Chondrocyte (in vitro differentiated cells): ENCODE data around the gene COL1A1. TPM values are rescaled to one million over a fixed set of nuclear protein-coding genes. Genes with fewer than 3 reads are reported as not detected.

ENCODE experiments used
- DNase-seq: peaks from one replicate; pipeline ENCODE4 v3.0.0; 2021; ENCODE audit warnings: mixed read lengths, low spot score
- H3K27ac Mint-ChIP-seq: one replicate; pipeline ENCODE4 v1.8.0; 2021; ENCODE audit warnings: mild to moderate bottlenecking, moderate library complexity, mixed read lengths; ENCODE audit not compliant: unreplicated experiment
- H3K27me3 Mint-ChIP-seq: 2 replicates; pipeline ENCODE4 v1.8.0; 2021; ENCODE audit warnings: low read depth, mixed read lengths
- H3K36me3 Mint-ChIP-seq: 2 replicates; pipeline ENCODE4 v1.8.0; 2021; ENCODE audit warnings: low read depth, mixed read lengths
- H3K4me1 Mint-ChIP-seq: 2 replicates; pipeline ENCODE4 v1.8.0; 2021; ENCODE audit warnings: low read depth, mild to moderate bottlenecking, mixed read lengths
- H3K4me3 Mint-ChIP-seq: one replicate; pipeline ENCODE4 v1.8.0; 2021; ENCODE audit warnings: mild to moderate bottlenecking, moderate library complexity, mixed read lengths; ENCODE audit not compliant: unreplicated experiment
- H3K9me3 Mint-ChIP-seq: 2 replicates; pipeline ENCODE4 v1.8.0; 2021; ENCODE audit warnings: low read depth, mixed read lengths
- total RNA-seq: library from RNA; stranded (reverse); gene quantifications from 3 replicates; pipeline ENCODE4 v1.2.1, GENCODE V29; 2021
- TF ChIP-seq, protein P1 (sequence below): fragments of 200-600 bp; sonication (generic); IDR thresholded peaks from 2 replicates; pipeline ENCODE4 v1.5.0; 2021; ENCODE audit warnings: antibody characterized with exemption, mild to moderate bottlenecking, moderate library complexity

COL1A1 gene
- total RNA-seq, 1 donor from 2014 or later = 35,333 TPM

DNA sequence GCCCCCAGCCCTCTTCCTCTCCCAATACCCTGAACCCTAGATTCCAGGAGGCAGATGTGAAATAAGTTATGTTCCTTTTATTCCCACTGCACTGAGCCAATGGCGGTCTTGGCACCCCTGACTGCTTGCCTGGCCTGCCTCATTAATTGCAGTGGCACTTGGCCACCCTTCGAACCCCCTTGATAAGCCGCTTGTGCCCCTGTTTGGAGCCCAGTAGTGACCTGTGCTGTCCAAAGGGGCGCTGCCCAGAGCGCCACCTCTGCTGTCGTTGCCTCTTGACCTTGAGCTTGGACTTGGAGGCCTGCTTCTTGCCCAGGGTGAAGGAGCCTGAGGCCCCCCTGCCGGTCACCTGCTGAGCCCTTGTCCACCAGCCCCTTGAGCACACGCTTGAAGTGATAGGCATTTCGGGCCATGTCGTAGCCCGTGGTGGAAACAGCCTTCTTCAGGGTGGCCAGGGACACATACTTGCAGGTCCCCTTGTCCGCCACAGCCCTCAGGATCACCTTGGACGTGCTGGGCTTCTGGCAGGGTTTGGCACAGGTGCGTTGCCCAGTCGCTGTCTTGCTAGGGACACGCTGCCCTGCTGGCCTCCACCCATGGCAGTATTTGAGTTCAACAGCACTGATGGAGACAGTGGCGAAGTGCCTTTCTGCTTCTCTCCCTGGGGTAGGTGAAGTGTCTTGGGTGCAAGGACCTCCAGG is 29.9 kb downstream of the COL1A1 start:
- Mint-ChIP-seq H3K27ac (peak overlapping the region; percentile 69), H3K36me3 (peaks cover 7% of the 10 kb centered on the region), H3K27me3 (no peaks in the 10 kb centered on the region), H3K9me3 (no peaks in the 10 kb centered on the region), H3K4me1 (peaks cover 57% of the 10 kb centered on the region), H3K4me3 (no peak overlapping the region)
- TF ChIP-seq, protein P1, sequence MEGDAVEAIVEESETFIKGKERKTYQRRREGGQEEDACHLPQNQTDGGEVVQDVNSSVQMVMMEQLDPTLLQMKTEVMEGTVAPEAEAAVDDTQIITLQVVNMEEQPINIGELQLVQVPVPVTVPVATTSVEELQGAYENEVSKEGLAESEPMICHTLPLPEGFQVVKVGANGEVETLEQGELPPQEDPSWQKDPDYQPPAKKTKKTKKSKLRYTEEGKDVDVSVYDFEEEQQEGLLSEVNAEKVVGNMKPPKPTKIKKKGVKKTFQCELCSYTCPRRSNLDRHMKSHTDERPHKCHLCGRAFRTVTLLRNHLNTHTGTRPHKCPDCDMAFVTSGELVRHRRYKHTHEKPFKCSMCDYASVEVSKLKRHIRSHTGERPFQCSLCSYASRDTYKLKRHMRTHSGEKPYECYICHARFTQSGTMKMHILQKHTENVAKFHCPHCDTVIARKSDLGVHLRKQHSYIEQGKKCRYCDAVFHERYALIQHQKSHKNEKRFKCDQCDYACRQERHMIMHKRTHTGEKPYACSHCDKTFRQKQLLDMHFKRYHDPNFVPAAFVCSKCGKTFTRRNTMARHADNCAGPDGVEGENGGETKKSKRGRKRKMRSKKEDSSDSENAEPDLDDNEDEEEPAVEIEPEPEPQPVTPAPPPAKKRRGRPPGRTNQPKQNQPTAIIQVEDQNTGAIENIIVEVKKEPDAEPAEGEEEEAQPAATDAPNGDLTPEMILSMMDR = no peak
- no peak for DNase-seq

DNA sequence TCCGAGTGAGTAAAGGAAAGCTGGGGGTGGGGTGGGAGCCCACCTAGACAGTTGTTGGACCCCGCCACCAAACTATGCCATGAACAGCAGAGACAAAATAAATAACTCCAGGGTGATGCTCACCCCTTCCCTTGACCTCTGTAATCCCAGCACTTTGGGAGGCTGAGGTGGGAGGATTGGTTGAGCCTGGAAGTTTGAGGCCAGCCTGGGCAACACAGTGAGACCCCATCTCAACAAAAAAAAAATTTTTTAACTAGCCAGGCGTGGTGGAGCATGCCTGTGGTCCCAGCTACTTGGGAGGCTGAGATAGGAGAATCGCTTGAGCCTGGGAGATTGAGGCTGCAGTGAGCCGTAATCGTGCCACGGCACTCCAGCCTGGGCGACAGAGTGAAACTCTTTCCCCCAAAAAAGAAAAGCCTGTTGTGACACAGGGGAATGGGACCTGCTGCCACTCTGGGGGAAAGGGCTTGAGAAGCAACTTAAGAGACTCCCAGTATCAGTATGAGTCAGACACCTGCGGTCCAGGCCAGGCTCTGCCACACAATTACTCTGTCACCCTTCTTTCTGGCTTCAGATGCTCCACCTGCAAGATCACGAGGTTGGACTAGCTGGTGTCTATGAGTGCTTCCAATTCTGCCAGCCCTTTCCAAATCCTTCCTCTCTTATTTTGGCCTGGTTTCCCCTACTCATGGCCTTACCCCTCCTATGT is 30.6 kb downstream of the COL1A1 start:
- Mint-ChIP-seq H3K4me1 (peaks cover 54% of the 10 kb centered on the region), H3K27me3 (no peaks in the 10 kb centered on the region), H3K4me3 (no peak overlapping the region), H3K36me3 (peaks cover 5% of the 10 kb centered on the region), H3K9me3 (no peaks in the 10 kb centered on the region), H3K27ac (peak overlapping the region; percentile 69)
- no peak for DNase-seq
- TF ChIP-seq, protein P1 = no peak

GRCh38 chr17:50169881-50170459 is 31.5 kb downstream of the COL1A1 start:
- Mint-ChIP-seq H3K9me3 (no peaks in the 10 kb centered on the region), H3K36me3 (peaks cover 3% of the 10 kb centered on the region), H3K27ac (peak overlapping the region; percentile 36), H3K27me3 (no peaks in the 10 kb centered on the region), H3K4me3 (no peak overlapping the region), H3K4me1 (peaks cover 54% of the 10 kb centered on the region)
- TF ChIP-seq, protein P1 = no peak
- no peak for DNase-seq

- TF ChIP-seq, protein P1 = peak; percentile 85
- no peak for DNase-seq
- no peak overlapping the region for H3K4me3 Mint-ChIP-seq
- peaks cover 3% of the 10 kb centered on the region for H3K36me3 Mint-ChIP-seq
- no peaks in the 10 kb centered on the region for H3K9me3 Mint-ChIP-seq
- H3K27ac Mint-ChIP-seq = peak overlapping the region; percentile 60
- peaks cover 48% of the 10 kb centered on the region for H3K4me1 Mint-ChIP-seq
- no peaks in the 10 kb centered on the region for H3K27me3 Mint-ChIP-seq
Measured at GRCh38 chr17:50169121-50169764, 32.2 kb downstream of the COL1A1 start.

GRCh38 chr17:50168319-50168718 is 33.1 kb downstream of the COL1A1 start:
- DNase-seq = no peak
- Mint-ChIP-seq H3K4me3 (no peak overlapping the region), H3K4me1 (peaks cover 39% of the 10 kb centered on the region), H3K27ac (no peak overlapping the region), H3K27me3 (no peaks in the 10 kb centered on the region), H3K36me3 (peaks cover 3% of the 10 kb centered on the region), H3K9me3 (no peaks in the 10 kb centered on the region)
- TF ChIP-seq, protein P1 = no peak
